ENCODE results near the gene GPR153. TPM values are rescaled to one million over a fixed set of nuclear protein-coding genes. Genes with fewer than 3 reads are reported as not detected.
A peak's percentile ranks its signal among the peaks of the same experiment; 100 is the strongest.

The GPR153 gene
- total and polyA plus RNA-seq, 5 donors from 2014 or later: 0.15 TPM; not detected in 4

DNA sequence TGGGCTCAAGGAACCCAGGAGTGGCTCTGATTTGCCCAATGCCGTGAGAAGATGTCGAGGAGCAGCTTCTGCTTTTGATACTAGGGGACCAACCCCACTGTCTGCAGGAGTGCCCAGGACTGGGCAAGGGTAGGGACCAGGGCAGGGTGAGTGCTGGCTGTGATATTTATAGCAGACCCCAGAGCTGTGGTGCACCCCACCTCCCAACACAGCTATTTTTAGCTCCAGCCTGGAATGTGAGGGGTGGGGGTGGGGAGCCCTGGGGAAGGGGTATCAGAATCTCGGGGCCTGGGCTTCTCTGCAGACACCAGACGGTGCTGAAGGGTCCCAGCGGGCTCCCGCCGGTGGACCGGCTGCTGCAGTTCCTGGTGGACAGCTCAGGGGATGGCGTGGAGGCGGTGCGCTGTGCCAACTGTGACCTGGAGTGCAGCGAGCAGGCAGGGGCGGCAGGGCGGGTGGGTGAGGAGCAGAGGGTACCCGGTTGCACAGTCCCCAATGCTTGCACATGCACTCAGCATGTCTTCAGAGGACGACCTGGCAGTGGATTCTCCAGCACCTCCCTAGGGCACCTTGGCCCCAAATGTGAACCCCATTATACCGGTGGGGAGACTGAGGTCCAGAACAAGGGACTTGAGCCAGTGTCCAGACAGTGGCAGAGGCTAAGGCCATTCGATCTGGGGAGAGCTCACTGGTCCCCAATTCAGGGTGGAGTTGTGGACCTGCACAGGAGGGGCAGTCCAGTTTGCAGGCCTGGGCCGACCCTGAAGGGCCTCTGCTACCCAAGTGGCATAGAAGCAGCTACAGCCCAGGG, 53.6 kb downstream of the GPR153 start:
- peak overlapping the region; percentile 58 to 71 (median 70) for H3K4me3 Mint-ChIP-seq
- no peaks in the 10 kb centered on the region for H3K36me3 ChIP-seq (ENCODE audit: control insufficient read depth, insufficient read depth, low read length)
- H3K9me3 ChIP-seq (ENCODE audit: control insufficient read depth in 2 of 2, low read length in 2 of 2): no peaks in the 10 kb centered on the region
- H3K36me3 Mint-ChIP-seq: no peaks in the 10 kb centered on the region
- no peak for DNase-seq
- H3K9me3 Mint-ChIP-seq: no peaks in the 10 kb centered on the region
- H3K27me3 Mint-ChIP-seq: peaks cover 24% of the 10 kb centered on the region
- H3K27me3 ChIP-seq (ENCODE audit: control insufficient read depth, insufficient read depth, low read length): peaks cover 2% of the 10 kb centered on the region
- H3K27ac ChIP-seq (ENCODE audit: insufficient read depth, low read length, poor library complexity, severe bottlenecking): no peak overlapping the region
- peaks cover 0 to 20% (median 5%) of the 10 kb centered on the region in 4 donors for H3K4me1 Mint-ChIP-seq
- H3K27ac Mint-ChIP-seq: no peak overlapping the region
- no peak overlapping the region for H3K4me3 ChIP-seq (ENCODE audit: low read depth, low read length)
- H3K4me1 ChIP-seq (ENCODE audit: control insufficient read depth, insufficient read depth, low read length, poor library complexity, severe bottlenecking): peaks cover 41% of the 10 kb centered on the region
- ATAC-seq (ENCODE audit: low read depth in 2 of 2): no peak

DNA sequence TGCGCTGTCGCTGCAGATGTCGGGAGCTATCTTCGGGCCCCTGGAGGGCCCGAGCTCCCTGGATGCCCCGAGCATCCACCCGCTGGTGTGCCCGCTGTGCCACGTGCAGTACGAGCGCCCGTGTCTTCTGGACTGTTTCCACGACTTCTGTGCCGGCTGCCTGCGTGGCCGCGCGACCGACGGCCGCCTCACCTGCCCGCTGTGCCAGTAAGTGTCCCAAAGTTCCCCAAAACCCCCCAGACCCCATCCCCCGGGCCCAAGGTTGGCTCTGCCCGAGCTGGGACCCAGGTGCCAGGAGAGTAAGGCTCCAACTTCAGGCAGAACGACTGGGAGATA, 54.4 kb downstream of the GPR153 start:
- ATAC-seq (ENCODE audit: low read depth in 2 of 2) (peak; percentile 2 to 7), DNase-seq (no peak)
- H3K27me3 ChIP-seq (ENCODE audit: control insufficient read depth, insufficient read depth, low read length): peaks cover 2% of the 10 kb centered on the region

DNA sequence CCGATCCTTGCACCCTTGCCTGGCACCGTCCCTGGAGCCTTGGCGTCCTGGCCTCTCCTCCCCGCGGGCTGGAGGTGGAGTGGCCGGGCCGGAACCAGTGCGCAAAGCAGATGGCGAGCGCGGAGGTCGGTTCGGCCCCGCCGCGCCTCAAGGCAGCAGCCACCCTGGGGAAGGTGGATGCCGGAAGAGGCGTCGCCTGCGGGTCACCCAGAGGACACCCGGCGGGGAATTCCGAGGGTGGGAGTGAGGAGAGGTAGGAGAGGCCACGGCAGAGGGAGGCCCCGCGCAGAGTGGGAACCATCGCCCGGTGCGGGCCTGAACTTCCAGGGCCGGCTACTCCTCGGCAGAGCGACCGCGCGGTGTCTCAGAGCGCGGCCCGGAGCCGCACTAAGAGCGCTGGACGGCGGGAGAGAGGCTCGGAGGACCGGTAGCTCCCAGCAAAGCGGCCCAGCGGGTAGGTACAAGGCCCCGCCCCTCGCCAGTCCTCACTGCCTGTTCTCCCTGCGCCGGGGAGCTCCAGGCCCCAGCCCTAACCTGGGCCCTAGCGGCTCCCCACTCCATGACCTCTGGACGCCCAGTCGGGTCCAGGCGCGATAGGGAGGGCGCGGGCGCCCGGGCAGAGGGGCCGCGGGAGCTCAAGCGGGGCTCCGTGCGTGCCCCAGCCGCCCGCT, 54.9 kb downstream of the GPR153 start, which contains the start of gene RNF207:
Gene RNF207 (plus strand): TSS at position 271 of the 671 bp plus-strand sequence. CDS start 417 bp downstream, outside the sequence.
- Histone ChIP-seq H3K27ac (ENCODE audit: insufficient read depth, low read length, poor library complexity, severe bottlenecking) (no peak within 1 kb of the TSS), H3K4me3 (ENCODE audit: low read depth, low read length) (peak within 1 kb of the TSS; percentile 31), H3K36me3 (ENCODE audit: control insufficient read depth, insufficient read depth, low read length) (no peaks in the 10 kb centered on the region), H3K4me1 (ENCODE audit: control insufficient read depth, insufficient read depth, low read length, poor library complexity, severe bottlenecking) (peaks cover 41% of the 10 kb centered on the region), H3K9me3 (ENCODE audit: control insufficient read depth in 2 of 2, low read length in 2 of 2) (no peaks in the 10 kb centered on the region), H3K27me3 (ENCODE audit: control insufficient read depth, insufficient read depth, low read length) (peaks cover 2% of the 10 kb centered on the region)
- peaks cover 24% of the 10 kb centered on the region for H3K27me3 Mint-ChIP-seq
- peak; percentile 40 to 54 for ATAC-seq (ENCODE audit: low read depth in 2 of 2)
- H3K36me3 Mint-ChIP-seq: no peaks in the 10 kb centered on the region
- peak within 1 kb of the TSS; percentile 71 to 90 (median 80) for H3K4me3 Mint-ChIP-seq
- H3K27ac Mint-ChIP-seq: no peak within 1 kb of the TSS
- H3K9me3 Mint-ChIP-seq: no peaks in the 10 kb centered on the region
- H3K4me1 Mint-ChIP-seq: peaks cover 0 to 21% (median 7%) of the 10 kb centered on the region in 4 donors
- peak; percentile 30 to 45 (median 38) for DNase-seq

More for the DNA sequence above, 54.4 kb downstream of the GPR153 start:
- H3K27me3 Mint-ChIP-seq: peaks cover 24% of the 10 kb centered on the region
- Histone ChIP-seq H3K4me1 (ENCODE audit: control insufficient read depth, insufficient read depth, low read length, poor library complexity, severe bottlenecking) (peaks cover 41% of the 10 kb centered on the region), H3K9me3 (ENCODE audit: control insufficient read depth in 2 of 2, low read length in 2 of 2) (no peaks in the 10 kb centered on the region), H3K36me3 (ENCODE audit: control insufficient read depth, insufficient read depth, low read length) (no peaks in the 10 kb centered on the region), H3K4me3 (ENCODE audit: low read depth, low read length) (no peak overlapping the region), H3K27ac (ENCODE audit: insufficient read depth, low read length, poor library complexity, severe bottlenecking) (no peak overlapping the region)
- no peaks in the 10 kb centered on the region for H3K36me3 Mint-ChIP-seq
- H3K27ac Mint-ChIP-seq: no peak overlapping the region
- peak overlapping the region; percentile 58 to 71 (median 70) for H3K4me3 Mint-ChIP-seq
- H3K4me1 Mint-ChIP-seq: peaks cover 0 to 20% (median 7%) of the 10 kb centered on the region in 4 donors
- no peaks in the 10 kb centered on the region for H3K9me3 Mint-ChIP-seq

DNA sequence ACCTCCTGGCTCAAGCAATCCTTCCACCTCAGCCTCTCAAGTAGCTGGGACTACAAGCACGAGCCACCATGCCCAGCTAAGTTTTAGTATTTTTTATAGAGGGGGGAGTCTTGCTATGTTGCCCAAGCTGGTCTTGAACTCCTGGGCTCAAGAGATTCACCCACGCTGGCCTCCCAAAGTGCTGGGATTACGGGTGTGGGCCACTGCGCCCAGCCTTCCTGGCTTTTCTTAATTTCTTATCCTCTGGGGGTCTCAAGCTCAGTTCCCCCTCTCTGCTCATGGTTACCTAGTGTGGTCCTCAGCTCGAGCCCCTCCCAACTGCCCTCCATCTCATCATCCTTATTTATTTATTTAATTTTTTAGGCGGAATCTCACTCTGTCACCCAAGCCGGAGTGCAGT, 58.6 kb downstream of the GPR153 start:
- H3K4me3 ChIP-seq (ENCODE audit: low read depth, low read length): no peak overlapping the region
- H3K27me3 ChIP-seq (ENCODE audit: control insufficient read depth, insufficient read depth, low read length): no peaks in the 10 kb centered on the region
- Mint-ChIP-seq H3K27ac (no peak overlapping the region), H3K4me3 (no peak overlapping the region), H3K9me3 (peaks cover 0 to 4% (median 0%) of the 10 kb centered on the region in 7 donors), H3K4me1 (peaks cover 21 to 45% (median 33%) of the 10 kb centered on the region in 4 donors), H3K36me3 (peaks cover 3% of the 10 kb centered on the region), H3K27me3 (peaks cover 20% of the 10 kb centered on the region)
- H3K4me1 ChIP-seq (ENCODE audit: control insufficient read depth, insufficient read depth, low read length, poor library complexity, severe bottlenecking): peaks cover 53% of the 10 kb centered on the region
- no peak for ATAC-seq (ENCODE audit: low read depth in 2 of 2)
- no peaks in the 10 kb centered on the region for H3K36me3 ChIP-seq (ENCODE audit: control insufficient read depth, insufficient read depth, low read length)
- H3K9me3 ChIP-seq (ENCODE audit: control insufficient read depth in 2 of 2, low read length in 2 of 2): no peaks in the 10 kb centered on the region
- H3K27ac ChIP-seq (ENCODE audit: insufficient read depth, low read length, poor library complexity, severe bottlenecking): no peak overlapping the region
- DNase-seq: no peak

DNA sequence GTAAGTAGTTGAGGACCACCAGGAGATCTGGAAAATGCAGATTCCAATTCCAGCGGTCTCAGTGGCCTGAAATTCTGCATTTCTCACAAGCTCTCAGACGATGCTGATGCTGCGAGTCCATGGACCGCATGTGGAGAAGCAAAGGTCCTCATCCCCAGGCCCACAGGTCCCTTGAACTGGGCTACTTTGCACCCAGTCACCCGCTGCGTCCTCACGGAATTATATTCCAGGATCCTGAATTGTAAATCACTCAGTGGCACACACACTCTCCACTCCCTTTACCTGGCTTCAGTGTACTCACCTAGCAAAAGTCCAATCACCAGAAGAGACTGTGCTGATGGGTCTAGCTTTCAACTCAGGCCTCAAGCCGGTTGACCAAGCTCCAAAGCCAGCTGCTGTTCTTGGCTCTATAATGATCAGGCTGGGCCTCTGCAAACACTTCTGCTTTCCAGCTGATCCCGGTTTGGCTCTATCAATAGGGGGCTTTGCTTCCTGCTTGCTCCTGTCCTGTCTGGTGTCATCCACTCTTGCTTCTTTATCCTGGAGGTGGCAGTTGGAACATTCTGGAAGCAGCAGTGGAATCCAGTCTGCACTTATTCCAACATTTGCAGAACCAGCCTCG, 60.6 kb downstream of the GPR153 start:
- Histone ChIP-seq H3K27ac (ENCODE audit: insufficient read depth, low read length, poor library complexity, severe bottlenecking) (peak overlapping the region; percentile 74), H3K9me3 (ENCODE audit: control insufficient read depth in 2 of 2, low read length in 2 of 2) (no peaks in the 10 kb centered on the region), H3K36me3 (ENCODE audit: control insufficient read depth, insufficient read depth, low read length) (peaks cover 15% of the 10 kb centered on the region), H3K27me3 (ENCODE audit: control insufficient read depth, insufficient read depth, low read length) (no peaks in the 10 kb centered on the region), H3K4me3 (ENCODE audit: low read depth, low read length) (peak overlapping the region; percentile 86), H3K4me1 (ENCODE audit: control insufficient read depth, insufficient read depth, low read length, poor library complexity, severe bottlenecking) (peaks cover 34% of the 10 kb centered on the region)
- peaks cover 21 to 52% (median 41%) of the 10 kb centered on the region in 4 donors for H3K4me1 Mint-ChIP-seq
- peak overlapping the region; percentile 91 to 99 (median 93) for H3K4me3 Mint-ChIP-seq
- H3K9me3 Mint-ChIP-seq: peaks cover 0 to 4% (median 0%) of the 10 kb centered on the region in 7 donors
- DNase-seq (no peak), ATAC-seq (ENCODE audit: low read depth in 2 of 2) (no peak)
- peaks cover 12% of the 10 kb centered on the region for H3K27me3 Mint-ChIP-seq
- H3K27ac Mint-ChIP-seq: peak overlapping the region; percentile 57 to 96 (median 96)
- peaks cover 13% of the 10 kb centered on the region for H3K36me3 Mint-ChIP-seq

DNA sequence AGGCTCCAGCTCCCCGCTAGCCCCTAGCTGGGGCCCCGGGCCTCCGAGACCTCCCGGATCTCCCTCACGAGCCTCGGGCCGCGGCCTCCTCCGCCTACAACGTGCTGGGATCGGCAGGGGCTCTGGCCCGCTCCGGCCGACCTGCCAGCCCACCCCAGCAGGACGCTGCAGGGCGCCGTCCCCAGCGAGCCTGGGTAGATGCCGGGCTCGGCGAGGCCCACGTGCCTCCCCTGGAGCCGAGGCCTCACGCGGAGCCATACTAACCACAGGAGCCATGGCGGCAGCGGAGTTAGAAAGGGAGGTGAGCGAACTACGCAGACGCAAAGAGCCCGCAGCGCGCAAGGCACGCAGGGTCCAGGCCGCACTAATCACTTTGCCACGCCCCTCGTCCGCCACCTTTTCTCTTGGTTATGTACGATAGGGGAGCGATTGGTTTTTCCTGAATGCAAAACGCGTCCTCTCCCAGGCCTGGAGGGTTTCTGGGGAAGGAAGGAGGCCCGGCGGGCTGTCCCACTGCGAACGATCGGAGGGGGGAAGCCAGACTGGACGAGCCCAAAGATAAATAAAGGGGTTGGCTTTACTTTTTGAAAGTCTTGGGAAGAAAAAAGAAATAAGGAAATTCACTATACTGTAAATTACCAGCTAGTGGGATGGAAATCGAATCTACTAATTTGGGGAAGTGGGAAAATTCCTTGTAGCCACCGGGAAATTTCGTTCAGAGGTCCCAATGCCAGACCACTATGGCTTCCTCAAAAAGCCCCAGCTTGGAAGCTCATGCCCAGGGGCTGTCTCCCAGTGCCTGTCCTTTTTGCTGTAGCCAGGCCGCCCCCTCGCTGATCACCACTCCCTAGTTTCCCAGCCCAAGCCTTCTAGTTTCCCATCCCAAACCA, 61.4 kb downstream of the GPR153 start, which contains the start of gene RPL22:
Gene RPL22 (minus strand): TSS at position 298 of the 890 bp plus-strand sequence. CDS start 22 bp downstream, at position 276.
- Histone ChIP-seq H3K27me3 (ENCODE audit: control insufficient read depth, insufficient read depth, low read length) (no peaks in the 10 kb centered on the region), H3K36me3 (ENCODE audit: control insufficient read depth, insufficient read depth, low read length) (peaks cover 16% of the 10 kb centered on the region), H3K4me1 (ENCODE audit: control insufficient read depth, insufficient read depth, low read length, poor library complexity, severe bottlenecking) (peaks cover 28% of the 10 kb centered on the region), H3K27ac (ENCODE audit: insufficient read depth, low read length, poor library complexity, severe bottlenecking) (peak within 1 kb of the TSS; percentile 74), H3K9me3 (ENCODE audit: control insufficient read depth in 2 of 2, low read length in 2 of 2) (no peaks in the 10 kb centered on the region), H3K4me3 (ENCODE audit: low read depth, low read length) (peak within 1 kb of the TSS; percentile 93)
- peak within 1 kb of the TSS; percentile 96 to 99 (median 96) for H3K27ac Mint-ChIP-seq
- peaks cover 0 to 4% (median 0%) of the 10 kb centered on the region in 7 donors for H3K9me3 Mint-ChIP-seq
- DNase-seq (peak; percentile 92 to 99 (median 95)), ATAC-seq (ENCODE audit: low read depth in 2 of 2) (peak; percentile 97 to 98)
- peak within 1 kb of the TSS; percentile 91 to 99 (median 93) for H3K4me3 Mint-ChIP-seq
- H3K27me3 Mint-ChIP-seq: peaks cover 9% of the 10 kb centered on the region
- H3K4me1 Mint-ChIP-seq: peaks cover 21 to 49% (median 38%) of the 10 kb centered on the region in 4 donors
- H3K36me3 Mint-ChIP-seq: peaks cover 13% of the 10 kb centered on the region

All from CD4-positive, CD25-positive, alpha-beta regulatory T cell (primary cell).